Hepatic stellate cell (primary cell): ENCODE measurements around the gene NPIPB5.
"Not testable (repeated sequence)": the region's sequence is repeated elsewhere in the genome, so short reads cannot be mapped to it uniquely, and the experiment has no call there.

Source experiments
- DNase-seq: peaks from one replicate; pipeline ENCODE4 v3.0.0; 2011; ENCODE audit warnings: low spot score

Gene NPIPB5

DNA sequence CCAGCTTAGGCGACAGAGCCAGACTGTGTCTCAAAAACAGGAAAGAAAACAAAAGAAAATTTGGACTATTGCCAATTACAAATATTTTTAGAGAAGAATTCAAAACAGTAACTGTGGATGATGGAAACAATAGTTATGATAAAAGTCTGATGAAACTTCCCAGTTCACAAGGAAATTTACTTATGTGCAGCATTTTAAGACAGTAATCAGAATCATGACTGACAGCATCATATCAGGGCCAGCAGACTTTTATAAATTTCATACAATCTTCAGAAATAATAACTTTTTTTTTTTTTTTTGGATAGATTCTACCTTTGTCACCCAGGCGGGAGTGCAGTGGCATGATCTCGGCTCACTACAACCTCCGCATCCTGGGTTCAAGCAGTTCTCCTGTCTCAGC is at the start of gene NPIPB5:
NPIPB5 (plus strand) TSS at position 301 of the 400 bp plus-strand sequence. CDS start 2,911 bp downstream, outside the sequence.
- not testable (repeated sequence) for DNase-seq

DNA sequence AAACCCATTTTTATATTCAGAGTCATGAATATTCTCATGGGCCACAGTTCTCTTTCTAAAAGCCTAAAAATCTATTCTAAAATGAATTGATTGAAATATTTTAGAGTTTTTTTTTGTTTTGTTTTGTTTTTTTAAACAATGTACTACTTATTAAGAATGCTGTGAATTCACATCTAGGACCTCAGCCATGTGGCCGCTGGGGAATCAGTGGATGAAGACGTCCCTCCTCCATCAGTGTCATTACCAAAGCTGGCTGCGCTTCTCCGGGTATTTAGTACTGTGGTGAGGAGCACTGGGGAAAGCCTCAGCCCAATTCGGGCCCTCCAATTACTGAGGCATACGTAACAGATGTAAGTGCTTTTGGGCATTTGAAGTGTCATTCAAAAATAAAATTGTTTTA is 41.8 kb upstream of the NPIPB5 start:
- not testable (repeated sequence) for DNase-seq

DNA sequence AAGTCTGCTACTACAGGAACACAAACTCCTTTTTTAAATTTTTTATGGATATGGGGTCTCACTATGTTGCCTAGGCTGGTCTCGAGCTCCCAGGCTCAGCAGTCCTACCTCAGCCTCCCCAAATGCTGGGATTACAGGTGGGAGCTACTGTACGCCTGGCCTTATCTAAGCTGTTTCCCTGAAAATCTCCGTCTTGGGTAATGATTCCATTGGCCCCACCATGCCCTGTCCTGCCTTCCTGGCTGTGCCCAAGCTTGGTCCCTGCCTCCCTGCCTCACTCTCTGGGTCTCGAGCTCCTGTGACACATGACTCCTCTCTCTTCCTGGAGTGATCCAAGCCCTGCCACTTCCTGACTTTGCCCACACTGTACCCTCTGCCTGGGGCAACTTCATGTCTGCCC is 27.3 kb downstream of the NPIPB5 start:
- DNase-seq, result not testable (repeated sequence)

DNA sequence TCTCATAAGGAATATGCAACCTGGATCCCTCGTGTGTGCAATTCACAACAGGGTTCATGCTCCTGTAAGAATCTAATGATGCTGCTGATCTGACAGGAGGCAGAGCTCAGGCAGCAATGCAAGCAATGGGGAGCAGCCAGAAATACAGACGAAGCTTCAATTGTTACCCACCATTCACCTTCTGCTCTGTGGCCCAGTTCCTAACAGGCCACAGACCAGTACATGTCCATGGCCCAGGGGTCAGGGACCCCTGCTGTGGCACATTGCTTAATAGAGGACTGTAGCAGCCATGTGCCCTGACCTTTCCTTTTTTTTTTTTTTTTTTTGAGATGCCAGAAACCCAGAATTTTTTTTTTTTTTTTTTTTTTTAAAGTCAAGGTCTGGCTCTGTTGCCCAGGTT is 34.1 kb downstream of the NPIPB5 start:
- not testable (repeated sequence) for DNase-seq

DNA sequence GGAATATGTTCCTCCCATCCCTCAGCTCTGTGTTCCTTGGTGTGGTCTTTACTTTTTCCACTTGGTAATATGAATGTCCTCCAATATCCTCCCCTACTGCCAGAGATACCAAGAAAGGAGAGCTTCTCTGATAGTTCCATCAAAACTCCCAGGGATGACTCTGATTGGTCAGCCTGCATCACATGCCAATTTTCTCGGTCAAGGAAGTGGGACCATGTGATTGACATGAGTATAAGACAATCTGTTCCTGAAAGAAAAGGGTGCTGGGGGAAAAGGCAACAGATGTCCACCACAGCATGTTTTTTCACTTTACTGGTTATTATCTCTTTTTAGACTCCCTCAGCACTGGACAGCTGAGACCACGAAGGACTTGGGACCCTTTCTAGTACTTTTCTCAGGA is 35.9 kb downstream of the NPIPB5 start:
- DNase-seq, result not testable (repeated sequence)

DNA sequence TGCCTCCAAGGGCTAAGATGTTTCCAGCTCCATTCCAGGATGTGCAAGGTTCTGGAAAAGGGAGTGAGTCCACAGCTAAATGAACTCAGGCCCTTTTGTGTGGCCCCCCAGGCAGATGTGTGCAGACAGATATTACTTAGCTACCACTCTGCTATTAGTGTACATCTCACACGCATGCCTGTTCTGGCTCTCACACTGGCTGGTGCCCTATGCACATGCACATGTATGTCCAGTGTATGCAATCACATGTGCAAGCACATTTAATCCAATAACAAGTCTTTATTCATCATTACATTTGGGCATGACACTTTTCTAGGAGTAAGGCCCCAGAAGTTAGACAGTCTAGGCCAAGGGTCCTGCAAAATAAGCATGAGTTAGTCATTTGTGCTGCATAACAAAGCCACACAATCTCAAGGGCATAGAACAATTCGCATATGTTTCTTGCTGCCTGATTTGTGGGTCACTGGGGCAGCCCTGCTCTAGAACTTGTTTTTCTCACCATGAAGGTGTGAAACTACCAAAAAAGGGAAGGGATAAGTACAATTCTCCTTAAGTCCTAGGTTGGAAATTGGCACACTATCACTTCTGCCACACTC is 36.6 kb downstream of the NPIPB5 start:
- not testable (repeated sequence) for DNase-seq

DNA sequence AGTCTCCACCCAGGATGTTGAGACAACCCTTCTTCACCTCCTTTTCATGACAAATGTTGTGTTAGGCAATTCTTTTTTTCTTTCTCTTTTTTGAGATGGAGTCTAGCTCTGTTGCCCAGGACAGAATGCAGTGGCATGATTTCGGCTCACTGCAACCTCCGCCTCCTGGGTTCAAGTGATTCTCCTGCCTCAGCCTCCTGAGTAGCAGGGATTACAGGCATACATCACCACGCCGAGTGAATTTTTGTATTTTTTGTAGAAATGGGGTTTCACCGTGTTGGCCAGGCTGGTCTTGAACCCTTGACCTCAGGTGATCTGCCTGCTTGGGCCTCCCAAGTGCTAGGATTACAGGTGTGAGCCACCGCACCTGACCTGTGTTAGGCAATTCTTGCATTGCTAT is 39.2 kb downstream of the NPIPB5 start:
- not testable (repeated sequence) for DNase-seq

DNA sequence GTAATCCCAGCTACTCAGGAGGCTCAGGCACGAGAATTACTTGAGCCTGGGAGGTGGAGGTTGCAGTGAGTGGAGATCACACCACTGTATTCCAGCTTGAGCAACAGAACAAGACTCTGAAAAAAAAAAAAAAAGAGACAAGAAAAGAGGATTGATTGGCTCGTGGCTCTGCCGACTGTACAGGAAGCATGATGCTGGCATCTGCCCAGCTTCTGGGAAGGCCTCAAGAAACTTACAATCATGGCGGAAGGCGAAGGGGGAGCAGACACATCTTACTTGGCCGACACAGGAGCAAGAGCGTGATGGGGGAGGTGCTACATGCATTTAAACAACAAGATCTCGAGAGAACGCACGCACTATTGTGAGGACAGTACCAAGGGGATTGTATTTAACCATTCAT is 40.5 kb downstream of the NPIPB5 start:
- DNase-seq, result not testable (repeated sequence)

DNA sequence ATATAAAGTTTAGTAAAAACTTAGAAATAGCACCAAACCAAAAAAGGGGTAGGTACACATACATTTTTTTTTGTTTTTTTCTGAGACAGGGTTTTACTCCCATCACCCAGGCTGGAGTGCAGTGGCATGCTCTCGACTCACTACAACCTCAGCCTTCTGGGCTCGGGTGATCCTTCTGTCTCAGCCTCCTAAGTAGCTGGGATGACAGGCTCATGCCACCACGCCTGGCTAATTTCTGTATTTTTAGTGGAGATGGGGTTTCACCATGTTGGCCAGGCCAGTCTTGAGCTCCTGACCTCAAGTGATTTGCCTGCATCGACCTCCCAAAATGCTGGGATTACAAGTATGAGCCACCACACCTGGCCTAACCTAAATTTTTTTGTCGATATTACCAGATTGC is 41.0 kb downstream of the NPIPB5 start:
- DNase-seq, result not testable (repeated sequence)

DNA sequence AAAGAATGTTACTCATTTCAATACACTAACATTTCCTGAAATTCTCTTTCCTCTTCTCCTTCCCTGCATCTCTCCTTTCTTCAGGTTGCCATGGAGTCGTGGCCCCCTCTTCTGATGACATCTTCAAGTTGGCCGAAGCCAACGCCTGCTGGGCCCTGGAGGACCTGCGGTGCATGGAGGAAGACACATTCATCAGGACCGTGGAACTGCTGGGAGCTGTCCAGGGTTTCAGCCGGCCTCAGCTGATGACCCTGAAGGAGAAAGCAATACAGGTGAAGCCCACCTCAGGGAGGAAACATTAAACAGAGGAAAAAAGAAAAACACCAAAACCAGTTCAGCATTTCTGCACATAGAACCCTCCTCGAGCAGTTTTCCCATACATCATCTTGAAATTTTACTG is 46.1 kb downstream of the NPIPB5 start:
- not testable (repeated sequence) for DNase-seq
